Kidney (tissue), 14 donors: Measurements from ENCODE around the gene NCMAP. TPM values are rescaled to one million over a fixed set of nuclear protein-coding genes. Genes with fewer than 3 reads are reported as not detected.
"Not testable (repeated sequence)": the region's sequence is repeated elsewhere in the genome, so short reads cannot be mapped to it uniquely, and the experiment has no call there.

Experiments
- DNase-seq, 5 donors: peaks; one replicate each; pipeline ENCODE4 v3.0.0-alpha.2; 2013 to 2020
- FAIRE-seq: peaks from 2 replicates; lab custom pipeline; 2012; peaks lifted over from hg19 to GRCh38; lab: Jason Lieb, UNC
- H3K27ac ChIP-seq, 2 donors: one replicate each; pipeline ENCODE4 v1.7.0; 2013; ENCODE audit warnings: low read depth in 2 of 2, low read length in 2 of 2, inconsistent platforms in 1 of 2
- H3K27me3 ChIP-seq: one replicate; pipeline ENCODE4 v1.7.1; 2013; ENCODE audit warnings: low read length, inconsistent platforms; ENCODE audit not compliant: control insufficient read depth, insufficient read depth
- H3K36me3 ChIP-seq, 3 donors: one replicate each; pipeline versions ENCODE4 v1.7.0 to v1.7.1; 2013; ENCODE audit warnings: low read length in 3 of 3, control low read depth in 1 of 3, inconsistent platforms in 1 of 3; ENCODE audit not compliant: insufficient read depth in 3 of 3, control insufficient read depth in 2 of 3
- H3K4me1 ChIP-seq, 3 donors: one replicate each; pipeline versions ENCODE4 v1.7.0 to v1.7.1; 2013; ENCODE audit warnings: low read length in 3 of 3, inconsistent platforms in 1 of 3, low read depth in 1 of 3; ENCODE audit not compliant: control insufficient read depth in 2 of 3, insufficient read depth in 2 of 3
- H3K4me3 ChIP-seq, 3 donors: one replicate each; pipeline versions ENCODE4 v1.7.0 to v1.8.1; 2013; ENCODE audit warnings: low read length in 3 of 3, control low read depth in 1 of 3, inconsistent platforms in 1 of 3
- H3K9ac ChIP-seq, 3 donors: one replicate each; pipeline versions ENCODE4 v1.7.0 to v1.7.1; 2013; ENCODE audit warnings: low read length in 3 of 3, control low read depth in 1 of 3, inconsistent platforms in 1 of 3
- H3K9me3 ChIP-seq, 3 donors: one replicate each; pipeline versions ENCODE4 v1.7.0 to v1.7.1; 2013; ENCODE audit warnings: low read length in 3 of 3, control low read depth in 1 of 3, inconsistent platforms in 1 of 3; ENCODE audit not compliant: control insufficient read depth in 2 of 3, insufficient read depth in 1 of 3
- CTCF ChIP-seq: IDR thresholded peaks from 3 replicates; pipeline ENCODE4 v1.5.1; 2012; ENCODE audit warnings: mild to moderate bottlenecking, moderate library complexity, borderline replicate concordance; ENCODE audit not compliant: insufficient read depth; ENCODE audit errors: extremely low read depth
- intact Hi-C: fragments of 100-400 bp; cut with DNase I; formaldehyde crosslinking; loops from one replicate; pipeline ENCODE4 v1.11.1; 2022
- polyA plus RNA-seq: library from polyadenylated mRNA; stranded (reverse); fragments of 350-450 nt; fragmentation: Illumina TruSeq; extraction: RNeasy Lipid Tissue Mini Kit (QIAGEN cat#74804); gene quantifications from one replicate; pipeline ENCODE4 v1.2.3, GENCODE V29; 2014; ENCODE audit warnings: low read depth, low replicate concordance; ENCODE audit not compliant: insufficient read depth
- total RNA-seq: library from RNA; stranded (reverse); fragmentation: NEBNext Ultra II Directional; extraction: Animal tissue kit (Norgen Biotek cat#: 25700); gene quantifications from one replicate; pipeline ENCODE4 v1.2.1, GENCODE V29; 2021
- donor health status: control.
- donor health status: control.
- donor health status: control.
- donor health status: control.
- donor health status: control.
- donor health status: DM: yes; HTN: yes; CAD: no.
- donor health status: Normal renal cell carcinoma (clear cell type).

NCMAP gene
- total and polyA plus RNA-seq, 2 donors from 2014 or later = 0.65 to 11.0 TPM

GRCh38 chr1:24508911-24509310, 47.0 kb upstream of the NCMAP start:
- H3K4me3 ChIP-seq = no peak overlapping the region
- no peak overlapping the region for H3K27ac ChIP-seq
- H3K36me3 ChIP-seq = no peaks in the 10 kb centered on the region
- no peak for TF ChIP-seq CTCF
- no peaks in the 10 kb centered on the region for H3K9me3 ChIP-seq
- H3K27me3 ChIP-seq = no peaks in the 10 kb centered on the region
- intact Hi-C loops = no loop called here
- H3K9ac ChIP-seq = no peak overlapping the region
- H3K4me1 ChIP-seq = peaks cover 0 to under 1% (median 0%) of the 10 kb centered on the region in 3 donors
- DNase-seq (no peak), FAIRE-seq (no peak)

GRCh38 chr1:24513706-24514105, 42.2 kb upstream of the NCMAP start:
- H3K4me1 ChIP-seq = no peaks in the 10 kb centered on the region
- H3K27me3 ChIP-seq = no peaks in the 10 kb centered on the region
- H3K9ac ChIP-seq = no peak overlapping the region
- FAIRE-seq (no peak), DNase-seq (no peak)
- TF ChIP-seq CTCF = no peak
- no peak overlapping the region for H3K4me3 ChIP-seq
- no peaks in the 10 kb centered on the region for H3K9me3 ChIP-seq
- intact Hi-C loops = no loop called here
- H3K36me3 ChIP-seq = no peaks in the 10 kb centered on the region
- no peak overlapping the region for H3K27ac ChIP-seq

GRCh38 chr1:24514946-24515345, 40.9 kb upstream of the NCMAP start:
- DNase-seq = no peak
- Histone ChIP-seq H3K9me3 (no peaks in the 10 kb centered on the region), H3K36me3 (no peaks in the 10 kb centered on the region), H3K9ac (no peak overlapping the region), H3K27ac (no peak overlapping the region), H3K4me3 (no peak overlapping the region), H3K4me1 (no peaks in the 10 kb centered on the region), H3K27me3 (no peaks in the 10 kb centered on the region)
- no peak for TF ChIP-seq CTCF
- no peak for FAIRE-seq
- intact Hi-C loops = no loop called here

- FAIRE-seq, H3K4me1 ChIP-seq, H3K36me3 ChIP-seq, DNase-seq, H3K4me3 ChIP-seq, H3K27ac ChIP-seq, H3K9ac ChIP-seq, intact Hi-C loops, H3K27me3 ChIP-seq, H3K9me3 ChIP-seq: not testable (repeated sequence)
Measured at GRCh38 chr1:24515671-24516209, 40.1 kb upstream of the NCMAP start.
